DOHH2 (cell line): ENCODE results near the gene VAV2.

Experiments
- EZH2phosphoT487 ChIP-seq: fragments of 200-600 bp; sonication (generic); IDR thresholded peaks from 2 replicates; pipeline ENCODE4 v1.6.1; 2017; ENCODE audit warnings: borderline replicate concordance, mild to moderate bottlenecking, antibody characterized with exemption, low read length, moderate library complexity, mixed read lengths
- TF ChIP-seq, protein P1 (sequence below): fragments of 200-600 bp; sonication (generic); IDR thresholded peaks from one replicate; pipeline ENCODE4 v1.5.1; 2014; ENCODE audit warnings: antibody characterized with exemption, mild to moderate bottlenecking, low read depth, low read length; ENCODE audit not compliant: poor library complexity, severe bottlenecking

DNA sequence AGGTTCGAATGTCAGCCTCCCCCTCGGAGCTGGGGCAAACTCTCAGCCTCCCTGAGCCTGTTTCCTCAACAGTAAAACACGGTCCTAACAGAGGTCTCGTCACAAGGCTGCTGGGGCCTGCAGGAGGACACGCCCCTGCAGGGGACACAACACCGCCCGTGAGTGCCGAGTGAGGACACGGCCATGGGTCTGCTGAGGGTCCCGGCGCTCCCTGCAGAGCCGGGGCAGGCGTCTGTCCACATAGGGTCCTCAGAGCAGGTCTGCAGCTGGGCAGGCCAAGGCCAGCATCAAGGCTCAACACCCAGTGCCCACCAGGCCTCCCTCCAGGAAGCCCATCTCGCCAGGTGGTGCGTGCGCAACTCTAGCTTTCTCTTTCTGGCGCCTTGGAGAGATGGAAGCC lies 125.2 kb downstream of the VAV2 start:
- TF ChIP-seq, protein P1, sequence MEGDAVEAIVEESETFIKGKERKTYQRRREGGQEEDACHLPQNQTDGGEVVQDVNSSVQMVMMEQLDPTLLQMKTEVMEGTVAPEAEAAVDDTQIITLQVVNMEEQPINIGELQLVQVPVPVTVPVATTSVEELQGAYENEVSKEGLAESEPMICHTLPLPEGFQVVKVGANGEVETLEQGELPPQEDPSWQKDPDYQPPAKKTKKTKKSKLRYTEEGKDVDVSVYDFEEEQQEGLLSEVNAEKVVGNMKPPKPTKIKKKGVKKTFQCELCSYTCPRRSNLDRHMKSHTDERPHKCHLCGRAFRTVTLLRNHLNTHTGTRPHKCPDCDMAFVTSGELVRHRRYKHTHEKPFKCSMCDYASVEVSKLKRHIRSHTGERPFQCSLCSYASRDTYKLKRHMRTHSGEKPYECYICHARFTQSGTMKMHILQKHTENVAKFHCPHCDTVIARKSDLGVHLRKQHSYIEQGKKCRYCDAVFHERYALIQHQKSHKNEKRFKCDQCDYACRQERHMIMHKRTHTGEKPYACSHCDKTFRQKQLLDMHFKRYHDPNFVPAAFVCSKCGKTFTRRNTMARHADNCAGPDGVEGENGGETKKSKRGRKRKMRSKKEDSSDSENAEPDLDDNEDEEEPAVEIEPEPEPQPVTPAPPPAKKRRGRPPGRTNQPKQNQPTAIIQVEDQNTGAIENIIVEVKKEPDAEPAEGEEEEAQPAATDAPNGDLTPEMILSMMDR = no peak
- TF ChIP-seq EZH2phosphoT487 = no peak
